Neuron (in vitro differentiated cells): Measurements from ENCODE around the gene AGAP1.

Experiments used
- H2AFZ ChIP-seq: one replicate; pipeline ENCODE4 v1.6.1; 2013; ENCODE audit warnings: low read depth, mild to moderate bottlenecking, inconsistent platforms, low read length, moderate library complexity
- H3K27me3 ChIP-seq: one replicate; pipeline ENCODE4 v1.6.1; 2013; ENCODE audit warnings: low read length; ENCODE audit not compliant: insufficient read depth
- H3K36me3 ChIP-seq: one replicate; pipeline ENCODE4 v1.6.1; 2013; ENCODE audit warnings: low read length; ENCODE audit not compliant: insufficient read depth
- H3K4me1 ChIP-seq: one replicate; pipeline ENCODE4 v1.6.1; 2013; ENCODE audit warnings: low read length; ENCODE audit not compliant: insufficient read depth
- H3K4me3 ChIP-seq: 2 replicates; pipeline ENCODE4 v1.5.1; 2013; ENCODE audit warnings: mild to moderate bottlenecking, low read length, moderate library complexity
- H3K9me3 ChIP-seq: one replicate; pipeline ENCODE4 v1.6.1; 2013; ENCODE audit warnings: low read length

Gene AGAP1

GRCh38 chr2:235979037-235979436 is 485.2 kb downstream of the AGAP1 start:
- Histone ChIP-seq H3K4me1 (no peaks in the 10 kb centered on the region), H3K36me3 (peaks cover 22% of the 10 kb centered on the region), H3K9me3 (peaks cover 6% of the 10 kb centered on the region), H2AFZ (no peak overlapping the region), H3K4me3 (no peak overlapping the region), H3K27me3 (no peaks in the 10 kb centered on the region)

- Histone ChIP-seq H3K9me3 (peaks cover 8% of the 10 kb centered on the region), H3K4me1 (no peaks in the 10 kb centered on the region), H3K36me3 (peaks cover 24% of the 10 kb centered on the region), H2AFZ (no peak overlapping the region), H3K4me3 (no peak overlapping the region), H3K27me3 (no peaks in the 10 kb centered on the region)
Measured at GRCh38 chr2:235979753-235980435, 486.1 kb downstream of the AGAP1 start.

DNA sequence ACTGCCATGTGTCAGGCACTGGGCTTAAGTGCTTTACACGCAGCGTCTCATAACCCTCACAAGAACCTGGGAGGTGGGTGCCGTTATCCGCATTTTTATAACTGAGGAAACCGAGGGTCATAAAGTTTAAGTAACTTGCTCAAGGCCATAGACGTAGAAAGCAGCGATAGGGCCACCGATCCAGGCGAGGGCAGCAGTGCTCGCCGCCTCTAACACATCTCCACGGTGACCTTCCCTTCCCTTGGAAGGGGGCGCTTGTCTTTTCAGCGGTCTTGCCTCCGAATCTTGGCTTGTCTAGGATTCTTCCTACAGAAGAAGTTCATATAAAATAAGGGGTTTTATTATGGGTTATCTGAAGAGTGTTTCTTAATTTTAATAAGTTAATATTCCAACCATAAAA is 487.8 kb downstream of the AGAP1 start:
- Histone ChIP-seq H3K27me3 (no peaks in the 10 kb centered on the region), H3K4me1 (no peaks in the 10 kb centered on the region), H3K36me3 (peaks cover 11% of the 10 kb centered on the region), H3K4me3 (no peak overlapping the region), H3K9me3 (peaks cover 8% of the 10 kb centered on the region), H2AFZ (no peak overlapping the region)

GRCh38 chr2:235983016-235983415 is 489.2 kb downstream of the AGAP1 start:
- Histone ChIP-seq H3K36me3 (peaks cover 10% of the 10 kb centered on the region), H2AFZ (no peak overlapping the region), H3K4me1 (no peaks in the 10 kb centered on the region), H3K27me3 (no peaks in the 10 kb centered on the region), H3K4me3 (no peak overlapping the region), H3K9me3 (peaks cover 5% of the 10 kb centered on the region)

DNA sequence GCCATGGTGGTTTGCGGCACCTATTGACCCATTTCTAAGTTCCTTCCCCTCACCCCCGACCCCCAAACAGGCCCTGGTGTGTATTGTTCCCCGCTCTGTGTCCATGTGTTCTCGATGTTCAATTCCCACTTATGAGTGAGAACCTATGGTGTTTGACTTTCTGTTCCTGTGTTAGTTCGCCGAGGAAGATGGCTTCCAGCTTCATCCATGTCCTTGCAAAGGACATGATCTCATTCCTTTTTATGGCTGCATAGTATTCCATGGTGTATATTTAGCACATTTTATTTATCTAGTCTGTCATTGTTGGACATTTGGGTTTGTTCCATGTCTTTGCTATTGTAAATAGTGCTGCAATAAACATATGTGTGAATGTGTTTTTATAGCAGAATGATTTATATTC is 490.7 kb downstream of the AGAP1 start:
- Histone ChIP-seq H2AFZ (no peak overlapping the region), H3K4me1 (no peaks in the 10 kb centered on the region), H3K4me3 (no peak overlapping the region), H3K36me3 (peaks cover 6% of the 10 kb centered on the region), H3K9me3 (peaks cover 9% of the 10 kb centered on the region), H3K27me3 (no peaks in the 10 kb centered on the region)

DNA sequence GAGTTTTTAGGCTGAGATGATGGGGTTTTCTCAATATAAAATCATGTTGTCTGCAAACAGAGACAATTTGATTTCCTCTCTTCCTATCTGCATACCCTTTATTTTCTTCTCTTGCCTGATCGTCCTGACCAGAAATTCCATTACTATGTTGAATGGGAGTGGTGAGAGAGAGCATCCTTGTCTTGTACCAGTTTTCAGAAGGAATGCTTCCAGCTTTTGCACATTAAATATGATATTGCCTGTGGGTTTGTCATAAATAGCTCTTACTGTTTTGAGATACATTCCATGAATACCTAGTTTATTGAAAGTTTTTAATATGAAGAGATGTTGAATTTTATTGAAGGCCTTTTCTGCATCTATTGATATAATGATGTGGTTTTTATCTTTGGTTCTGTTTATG is 492.5 kb downstream of the AGAP1 start:
- H3K4me1 ChIP-seq, result no peaks in the 10 kb centered on the region
- no peak overlapping the region for H2AFZ ChIP-seq
- peaks cover 6% of the 10 kb centered on the region for H3K36me3 ChIP-seq
- peaks cover 8% of the 10 kb centered on the region for H3K9me3 ChIP-seq
- H3K27me3 ChIP-seq, result no peaks in the 10 kb centered on the region
- H3K4me3 ChIP-seq, result no peak overlapping the region

DNA sequence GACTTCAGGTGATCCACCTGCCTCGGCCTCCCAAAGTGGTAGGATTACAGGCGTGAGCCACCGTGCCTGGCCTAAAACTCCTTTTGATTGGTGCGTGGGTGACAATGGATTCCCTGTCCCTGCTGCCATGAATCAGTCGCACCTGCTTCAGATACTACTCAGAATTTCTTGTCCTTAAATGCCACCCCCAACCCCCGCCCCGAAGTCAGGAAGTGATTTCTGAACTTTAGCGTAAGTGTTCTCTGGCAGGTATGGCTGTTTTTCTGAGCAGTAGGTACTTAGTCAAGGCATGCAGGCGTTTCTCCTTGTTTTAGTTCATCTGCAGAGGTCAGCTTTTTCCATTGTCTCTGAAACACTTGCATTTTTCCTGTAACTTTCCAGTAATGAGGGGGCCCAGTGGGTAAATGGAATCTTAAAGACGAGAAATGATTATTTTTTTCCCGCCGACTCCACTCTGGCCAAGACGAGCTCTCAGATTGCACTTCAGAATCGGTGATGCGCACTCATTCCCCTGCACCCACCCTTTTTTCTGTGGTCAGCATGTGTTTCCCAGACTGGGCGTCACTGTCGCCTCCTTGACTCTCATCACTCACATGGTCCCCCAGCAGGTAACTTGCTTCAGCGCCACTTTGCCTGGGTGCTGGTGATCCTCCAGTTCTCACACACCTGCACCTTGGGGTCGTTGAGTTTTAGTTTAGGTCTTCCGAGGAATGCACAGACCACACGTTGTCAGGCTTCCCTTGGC is 494.6 kb downstream of the AGAP1 start:
- Histone ChIP-seq H3K9me3 (peaks cover 8% of the 10 kb centered on the region), H3K4me3 (no peak overlapping the region), H3K36me3 (peaks cover 6% of the 10 kb centered on the region), H3K4me1 (no peaks in the 10 kb centered on the region), H3K27me3 (no peaks in the 10 kb centered on the region), H2AFZ (no peak overlapping the region)

DNA sequence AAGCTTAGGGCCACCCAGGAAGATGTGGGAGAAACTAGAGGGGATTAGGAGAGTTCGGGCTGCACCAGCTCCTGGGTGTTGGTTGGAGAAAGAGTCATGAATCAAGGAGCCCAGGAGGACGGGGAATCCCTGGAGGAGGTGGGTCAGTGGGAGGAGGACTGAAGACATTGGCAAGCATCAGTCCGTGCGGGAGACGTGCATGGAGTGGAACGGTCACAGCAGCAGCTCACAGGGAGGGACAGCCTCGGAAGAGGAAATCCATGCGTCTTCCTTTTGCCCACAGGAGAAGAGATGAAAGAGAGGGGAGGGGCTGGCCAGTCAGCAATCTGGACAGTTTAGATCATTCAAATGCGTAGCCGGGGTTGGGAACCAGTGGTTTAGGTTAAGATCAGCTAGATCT is 495.7 kb downstream of the AGAP1 start:
- Histone ChIP-seq H3K27me3 (no peaks in the 10 kb centered on the region), H3K9me3 (peaks cover 6% of the 10 kb centered on the region), H3K36me3 (peaks cover 4% of the 10 kb centered on the region), H3K4me1 (no peaks in the 10 kb centered on the region), H3K4me3 (no peak overlapping the region), H2AFZ (no peak overlapping the region)

GRCh38 chr2:235990344-235990743 is 496.5 kb downstream of the AGAP1 start:
- Histone ChIP-seq H3K4me1 (no peaks in the 10 kb centered on the region), H3K27me3 (no peaks in the 10 kb centered on the region), H3K9me3 (peaks cover 6% of the 10 kb centered on the region)

GRCh38 chr2:235992024-235992423 is 498.2 kb downstream of the AGAP1 start:
- Histone ChIP-seq H3K4me3 (no peak overlapping the region), H3K36me3 (peaks cover 4% of the 10 kb centered on the region), H3K27me3 (no peaks in the 10 kb centered on the region), H3K9me3 (peaks cover 6% of the 10 kb centered on the region), H3K4me1 (no peaks in the 10 kb centered on the region), H2AFZ (no peak overlapping the region)

More at GRCh38 chr2:235990344-235990743, 496.5 kb downstream of the AGAP1 start:
- peaks cover 4% of the 10 kb centered on the region for H3K36me3 ChIP-seq
- H2AFZ ChIP-seq, result no peak overlapping the region
- no peak overlapping the region for H3K4me3 ChIP-seq

DNA sequence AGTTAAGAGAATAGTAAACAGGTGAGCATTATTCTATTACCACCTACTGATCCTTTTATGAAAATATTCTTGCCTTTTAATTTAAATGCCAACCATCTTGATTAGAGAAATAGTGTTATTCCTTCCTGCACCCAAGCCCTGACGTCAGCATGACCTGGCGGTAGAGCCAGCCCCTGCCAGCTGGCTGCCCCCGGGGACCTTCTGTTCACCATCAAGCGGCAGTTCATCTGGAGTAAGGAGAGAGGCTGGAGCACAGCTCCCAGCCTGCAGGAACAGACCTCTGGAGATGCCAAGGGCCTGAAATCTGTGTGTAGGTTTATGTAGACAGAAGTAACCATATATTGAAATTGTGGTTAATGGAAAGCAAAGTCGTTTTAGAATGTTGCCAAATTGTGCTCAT is 502.6 kb downstream of the AGAP1 start:
- Histone ChIP-seq H3K4me3 (no peak overlapping the region), H3K9me3 (no peaks in the 10 kb centered on the region), H3K36me3 (peaks cover 4% of the 10 kb centered on the region), H2AFZ (no peak overlapping the region), H3K27me3 (no peaks in the 10 kb centered on the region), H3K4me1 (no peaks in the 10 kb centered on the region)

GRCh38 chr2:235999011-235999410 is 505.2 kb downstream of the AGAP1 start:
- no peaks in the 10 kb centered on the region for H3K27me3 ChIP-seq
- H3K36me3 ChIP-seq, result no peaks in the 10 kb centered on the region
- H3K9me3 ChIP-seq, result no peaks in the 10 kb centered on the region
- no peak overlapping the region for H3K4me3 ChIP-seq
- no peak overlapping the region for H2AFZ ChIP-seq
- H3K4me1 ChIP-seq, result no peaks in the 10 kb centered on the region

GRCh38 chr2:236001166-236001828 is 507.5 kb downstream of the AGAP1 start:
- no peak overlapping the region for H3K4me3 ChIP-seq
- H3K36me3 ChIP-seq, result no peaks in the 10 kb centered on the region
- H3K9me3 ChIP-seq, result no peaks in the 10 kb centered on the region
- no peaks in the 10 kb centered on the region for H3K4me1 ChIP-seq
- no peaks in the 10 kb centered on the region for H3K27me3 ChIP-seq
- no peak overlapping the region for H2AFZ ChIP-seq
